Measurements from ENCODE around the gene NPY4R.
"Not testable (repeated sequence)": the region's sequence is repeated elsewhere in the genome, so short reads cannot be mapped to it uniquely, and the experiment has no call there.

Gene NPY4R, protein sequence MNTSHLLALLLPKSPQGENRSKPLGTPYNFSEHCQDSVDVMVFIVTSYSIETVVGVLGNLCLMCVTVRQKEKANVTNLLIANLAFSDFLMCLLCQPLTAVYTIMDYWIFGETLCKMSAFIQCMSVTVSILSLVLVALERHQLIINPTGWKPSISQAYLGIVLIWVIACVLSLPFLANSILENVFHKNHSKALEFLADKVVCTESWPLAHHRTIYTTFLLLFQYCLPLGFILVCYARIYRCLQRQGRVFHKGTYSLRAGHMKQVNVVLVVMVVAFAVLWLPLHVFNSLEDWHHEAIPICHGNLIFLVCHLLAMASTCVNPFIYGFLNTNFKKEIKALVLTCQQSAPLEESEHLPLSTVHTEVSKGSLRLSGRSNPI

GRCh38 chr10:46465765-46466164 lies at the start of gene NPY4R:
TSS of gene NPY4R (minus strand) at chr10:46465958. CDS start at chr10:46462635, 3,323 bp downstream.
- H3K4me3 ChIP-seq (ENCODE audit: low read depth, low read length); DNase-seq (ENCODE audit: low read depth): not testable (repeated sequence)

GRCh38 chr10:46515366-46515765 lies 49.6 kb upstream of the NPY4R start:
- TF ChIP-seq CTCF (IDR thresholded peaks at IDR 0.05; ENCODE audit: control insufficient read depth, extremely low read depth, insufficient read depth): no peak
- DNase-seq (ENCODE audit: low read depth): no peak
- no peak overlapping the region for H3K4me3 ChIP-seq (ENCODE audit: low read depth, low read length)

- H3K4me3 ChIP-seq (ENCODE audit: low read depth, low read length): no peak overlapping the region
- no peak for TF ChIP-seq CTCF (IDR thresholded peaks at IDR 0.05; ENCODE audit: control insufficient read depth, extremely low read depth, insufficient read depth)
- no peak for DNase-seq (ENCODE audit: low read depth)
These were observed 49.1 kb upstream of the NPY4R start for GRCh38 chr10:46514899-46515298.

DNA sequence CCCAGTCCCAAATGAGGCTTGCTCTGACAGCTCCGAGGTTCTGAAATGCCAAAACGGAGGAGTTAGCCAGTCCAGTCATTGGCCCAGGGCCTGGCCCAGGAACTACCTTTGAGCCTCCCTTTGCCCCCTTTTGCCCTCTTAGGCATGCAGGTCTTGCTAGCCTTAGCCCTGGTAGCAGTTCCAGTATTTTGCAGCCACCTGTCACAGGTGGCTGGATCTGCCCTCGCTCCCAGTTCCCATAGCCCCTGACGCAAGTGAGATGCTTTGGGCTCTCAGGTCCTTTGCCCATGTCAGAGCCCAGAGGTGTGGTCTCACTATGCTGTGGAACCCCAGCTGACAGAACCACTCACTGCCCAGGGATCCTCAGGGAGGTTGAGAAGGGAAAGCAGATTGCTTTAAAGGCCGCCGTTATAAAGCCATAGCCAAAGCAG lies 48.7 kb upstream of the NPY4R start:
- DNase-seq (ENCODE audit: low read depth): no peak
- TF ChIP-seq CTCF (IDR thresholded peaks at IDR 0.05; ENCODE audit: control insufficient read depth, extremely low read depth, insufficient read depth): no peak
- no peak overlapping the region for H3K4me3 ChIP-seq (ENCODE audit: low read depth, low read length)

DNA sequence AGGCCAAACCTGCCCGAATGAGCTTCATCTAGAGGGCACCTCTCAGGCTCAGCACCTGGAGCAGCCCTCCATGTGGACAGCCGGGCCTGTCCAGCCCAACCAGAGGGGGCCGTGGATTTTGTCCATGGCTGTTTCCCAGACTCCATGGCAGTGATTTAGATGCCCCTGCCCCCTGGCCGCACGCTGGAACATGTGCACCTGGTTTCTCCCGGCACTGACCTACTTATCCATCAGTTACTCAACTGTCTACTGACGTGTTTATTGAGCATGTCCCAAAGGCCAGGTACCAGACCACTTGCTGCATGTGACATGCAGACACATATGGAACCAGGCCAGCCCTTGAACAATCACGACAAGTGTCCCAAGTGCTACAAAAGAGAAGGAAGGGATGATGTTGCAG lies 47.6 kb upstream of the NPY4R start:
- not testable (repeated sequence) for DNase-seq (ENCODE audit: low read depth); H3K4me3 ChIP-seq (ENCODE audit: low read depth, low read length)

DNA sequence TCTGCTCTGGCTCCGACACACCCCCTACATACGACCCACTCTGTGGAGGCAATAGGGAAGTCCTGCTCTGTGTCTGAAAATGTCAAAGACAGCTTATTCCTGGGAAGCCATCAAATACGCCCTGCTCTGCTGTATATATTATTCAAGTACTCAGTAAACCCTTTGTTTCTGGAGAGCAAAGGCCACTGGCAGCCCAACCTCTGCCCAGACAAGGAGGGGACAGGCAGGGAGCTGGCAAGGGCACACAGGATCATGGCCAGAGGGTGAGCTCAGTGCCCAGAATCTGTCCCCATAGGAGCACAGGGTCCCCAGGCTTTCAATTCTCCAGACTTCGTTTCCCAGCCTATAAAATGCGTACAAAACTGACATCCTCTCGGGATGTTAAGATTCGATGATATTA lies 47.0 kb upstream of the NPY4R start:
- not testable (repeated sequence) for H3K4me3 ChIP-seq (ENCODE audit: low read depth, low read length); DNase-seq (ENCODE audit: low read depth)

- H3K4me3 ChIP-seq (ENCODE audit: low read depth, low read length); DNase-seq (ENCODE audit: low read depth): not testable (repeated sequence)
These were observed 46.2 kb upstream of the NPY4R start for GRCh38 chr10:46512002-46512401.

DNA sequence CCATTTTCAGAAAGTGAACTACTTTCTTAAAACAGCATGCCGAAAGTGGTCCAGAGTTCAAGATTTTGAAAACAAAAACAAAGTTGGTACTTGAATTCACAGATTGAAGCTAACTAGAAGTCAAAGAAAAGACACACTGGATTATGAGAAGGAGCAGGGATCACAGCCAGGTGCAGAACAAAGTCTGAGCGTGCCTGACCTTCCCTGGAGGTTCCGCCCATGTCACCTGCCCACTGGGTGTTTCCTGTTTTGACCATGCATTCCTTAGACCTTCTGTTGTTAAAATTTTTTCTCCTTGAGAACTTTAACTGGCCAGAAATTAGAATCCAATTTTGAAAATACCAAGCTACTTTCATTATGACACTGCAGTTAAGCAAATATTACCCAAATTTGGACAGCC lies 34.2 kb upstream of the NPY4R start:
- not testable (repeated sequence) for DNase-seq (ENCODE audit: low read depth); H3K4me3 ChIP-seq (ENCODE audit: low read depth, low read length)

DNA sequence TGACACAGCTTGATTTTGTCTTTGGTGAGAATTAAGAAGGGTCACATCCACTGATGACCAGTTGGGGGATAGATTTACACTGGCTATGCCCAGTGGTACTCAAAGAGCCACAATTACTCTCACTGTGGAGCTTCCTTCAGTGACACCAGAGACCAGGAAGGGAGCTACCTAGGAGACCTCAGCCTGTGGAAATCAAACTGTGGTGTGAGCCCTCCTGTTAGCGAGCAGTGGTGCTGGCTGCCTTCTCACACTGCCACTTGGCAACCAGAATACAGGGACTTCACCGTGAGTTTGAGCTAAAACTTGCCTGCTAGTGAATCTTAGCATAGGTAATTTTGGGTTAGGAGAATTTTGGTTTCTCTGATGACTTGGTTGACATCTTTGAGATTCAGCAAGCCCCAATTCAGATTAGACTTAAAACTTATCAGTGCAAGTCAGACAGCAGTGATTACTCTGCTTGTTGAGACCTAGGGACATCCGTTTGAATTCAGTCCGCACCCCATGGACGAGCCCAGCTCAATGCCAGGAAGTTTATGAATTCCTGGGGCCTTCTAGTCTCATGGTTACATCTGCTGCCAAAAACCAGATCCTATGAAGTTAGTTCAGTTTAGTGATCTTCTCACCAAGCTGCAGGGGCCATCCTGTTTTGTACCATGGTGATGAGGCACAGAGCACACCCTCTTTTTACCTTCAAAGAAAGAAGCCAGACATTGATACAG lies 33.4 kb upstream of the NPY4R start:
- not testable (repeated sequence) for H3K4me3 ChIP-seq (ENCODE audit: low read depth, low read length); DNase-seq (ENCODE audit: low read depth)

GRCh38 chr10:46497878-46498277 lies 32.1 kb upstream of the NPY4R start:
- not testable (repeated sequence) for H3K4me3 ChIP-seq (ENCODE audit: low read depth, low read length); DNase-seq (ENCODE audit: low read depth)

GRCh38 chr10:46497401-46497800 lies 31.6 kb upstream of the NPY4R start:
- H3K4me3 ChIP-seq (ENCODE audit: low read depth, low read length); DNase-seq (ENCODE audit: low read depth): not testable (repeated sequence)

DNA sequence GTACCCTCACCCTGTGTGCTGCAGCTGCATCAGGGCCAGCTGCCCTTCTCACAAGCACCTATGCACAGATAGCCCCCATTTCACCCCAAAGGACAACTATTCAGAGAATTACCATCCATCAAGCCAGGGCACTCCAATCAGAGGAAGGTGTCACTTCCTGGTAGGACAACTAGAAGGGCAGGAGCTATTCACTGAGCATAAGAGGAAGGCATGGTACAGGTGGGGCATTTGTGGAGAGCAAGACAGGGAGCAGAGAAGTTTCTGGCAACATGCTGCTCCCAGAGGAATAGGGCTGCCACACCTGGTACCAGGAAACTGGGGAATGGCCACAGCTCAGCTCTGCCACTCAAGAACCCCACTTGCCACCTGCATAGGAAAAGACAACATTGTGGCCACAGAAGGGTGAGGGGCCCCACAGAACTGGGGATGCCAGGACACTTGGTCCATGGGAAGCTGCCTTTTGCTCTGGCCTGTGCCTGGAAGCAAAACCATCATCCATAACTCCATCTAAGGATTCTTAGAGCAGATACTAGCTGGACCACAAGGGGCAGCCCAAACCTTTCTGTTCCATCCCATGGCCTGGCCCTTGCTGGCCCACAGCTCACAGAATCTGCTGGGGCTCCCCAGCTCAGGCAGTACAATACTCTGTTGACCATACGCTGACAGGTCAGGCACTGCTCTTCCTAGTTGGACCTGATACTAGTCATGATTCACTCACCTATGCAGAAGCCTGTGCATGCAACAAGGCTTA lies 25.8 kb upstream of the NPY4R start:
- not testable (repeated sequence) for DNase-seq (ENCODE audit: low read depth); H3K4me3 ChIP-seq (ENCODE audit: low read depth, low read length)

DNA sequence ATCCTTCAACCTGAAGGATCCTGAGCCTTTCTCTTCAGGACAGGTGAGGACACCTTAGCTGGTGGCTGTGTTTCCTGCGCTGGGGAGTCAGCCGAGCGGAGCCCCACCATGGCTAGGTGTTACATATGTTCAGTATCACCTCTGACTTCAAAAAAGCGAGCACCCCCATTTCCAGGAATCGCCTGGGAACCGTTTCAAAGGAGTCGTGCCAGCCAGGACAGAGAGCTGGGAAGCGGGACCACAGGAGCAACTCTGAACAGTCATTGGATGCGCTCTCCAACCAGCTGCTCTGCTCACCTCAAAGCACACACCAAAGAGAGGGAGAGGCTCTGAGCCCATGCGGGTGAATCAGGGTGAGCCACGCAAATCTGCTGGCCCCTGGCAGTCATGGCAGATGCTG lies 24.5 kb upstream of the NPY4R start:
- not testable (repeated sequence) for DNase-seq (ENCODE audit: low read depth)

DNA sequence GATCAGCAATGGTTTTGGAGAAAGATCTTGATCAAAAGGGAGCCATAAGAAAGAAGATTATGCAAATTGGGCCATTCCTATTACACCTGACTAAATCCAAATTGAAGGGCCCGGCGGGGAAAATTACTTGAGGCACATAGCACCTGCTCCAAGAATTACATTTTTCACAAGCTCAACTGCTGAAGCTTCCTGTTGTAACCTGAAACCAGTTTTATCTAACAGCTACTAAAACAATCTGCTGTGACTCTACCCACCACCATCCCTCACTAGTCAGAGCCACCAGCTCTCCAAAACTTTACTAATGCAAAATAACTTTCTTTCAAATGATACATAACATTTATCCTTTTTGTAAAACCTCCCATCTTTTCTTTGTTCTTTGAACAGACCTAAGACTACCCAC lies 20.7 kb upstream of the NPY4R start:
- not testable (repeated sequence) for DNase-seq (ENCODE audit: low read depth); H3K4me3 ChIP-seq (ENCODE audit: low read depth, low read length)

More for the DNA sequence above, 24.5 kb upstream of the NPY4R start:
- H3K4me3 ChIP-seq (ENCODE audit: low read depth, low read length): not testable (repeated sequence)

- not testable (repeated sequence) for DNase-seq (ENCODE audit: low read depth); H3K4me3 ChIP-seq (ENCODE audit: low read depth, low read length)
These were observed 9.1 kb upstream of the NPY4R start for GRCh38 chr10:46474746-46475320.

All from LNCaP clone FGC (cell line).